ENCODE results near the gene KYAT1.

KYAT1 gene

GRCh38 chr9:128786681-128787601 lies 94.8 kb downstream of the KYAT1 start, which contains the start of gene TBC1D13:
TSS of gene TBC1D13 (plus strand) at chr9:128787253. CDS start at chr9:128787354, 101 bp downstream.
- peak; percentile 70 to 86 (median 81) for DNase-seq (ENCODE audit: low read depth in 3 of 3, low spot score in 1 of 3)

DNA sequence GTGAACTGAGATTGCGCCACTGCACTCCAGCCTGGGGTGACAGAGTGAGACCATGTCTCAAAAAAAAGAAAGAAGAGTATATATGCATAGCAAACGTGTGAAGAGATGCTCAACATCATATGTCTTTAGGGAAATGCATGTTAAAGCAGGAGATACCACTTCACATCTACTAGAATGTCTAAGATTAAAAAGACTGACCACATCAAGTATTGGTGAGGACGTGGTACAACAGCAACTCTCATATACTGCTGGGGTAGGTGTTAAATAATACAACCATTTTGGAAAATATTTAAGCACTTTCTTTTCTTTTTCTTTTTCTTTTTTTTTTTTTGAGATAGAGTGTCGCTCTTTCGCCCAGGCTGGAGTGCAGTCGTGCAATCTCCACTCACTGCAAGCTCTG lies 96.3 kb downstream of the KYAT1 start:
- DNase-seq (ENCODE audit: low read depth in 3 of 3, low spot score in 1 of 3): no peak
